Activated CD4-positive, alpha-beta T cell treated with anti-CD3 and anti-CD28 coated beads, Interleukin-2, amount 50 U/mL, for 4 hours (primary cell): Measurements from ENCODE around the gene CAMK2D.

Source experiments
- DNase-seq, 2 experiments: peaks; one replicate each; pipeline ENCODE4 v3.0.0-alpha.2; 2020

The CAMK2D gene

GRCh38 chr4:113677325-113677724 is 84.2 kb downstream of the CAMK2D start:
- DNase-seq: no peak

- no peak for DNase-seq
These were observed 85.5 kb downstream of the CAMK2D start for GRCh38 chr4:113675731-113676697.

GRCh38 chr4:113674733-113675132 is 86.8 kb downstream of the CAMK2D start:
- DNase-seq: no peak

GRCh38 chr4:113674251-113674650 is 87.3 kb downstream of the CAMK2D start:
- no peak for DNase-seq

GRCh38 chr4:113673450-113673849 is 88.1 kb downstream of the CAMK2D start:
- peak; percentile 25 to 37 for DNase-seq

DNA sequence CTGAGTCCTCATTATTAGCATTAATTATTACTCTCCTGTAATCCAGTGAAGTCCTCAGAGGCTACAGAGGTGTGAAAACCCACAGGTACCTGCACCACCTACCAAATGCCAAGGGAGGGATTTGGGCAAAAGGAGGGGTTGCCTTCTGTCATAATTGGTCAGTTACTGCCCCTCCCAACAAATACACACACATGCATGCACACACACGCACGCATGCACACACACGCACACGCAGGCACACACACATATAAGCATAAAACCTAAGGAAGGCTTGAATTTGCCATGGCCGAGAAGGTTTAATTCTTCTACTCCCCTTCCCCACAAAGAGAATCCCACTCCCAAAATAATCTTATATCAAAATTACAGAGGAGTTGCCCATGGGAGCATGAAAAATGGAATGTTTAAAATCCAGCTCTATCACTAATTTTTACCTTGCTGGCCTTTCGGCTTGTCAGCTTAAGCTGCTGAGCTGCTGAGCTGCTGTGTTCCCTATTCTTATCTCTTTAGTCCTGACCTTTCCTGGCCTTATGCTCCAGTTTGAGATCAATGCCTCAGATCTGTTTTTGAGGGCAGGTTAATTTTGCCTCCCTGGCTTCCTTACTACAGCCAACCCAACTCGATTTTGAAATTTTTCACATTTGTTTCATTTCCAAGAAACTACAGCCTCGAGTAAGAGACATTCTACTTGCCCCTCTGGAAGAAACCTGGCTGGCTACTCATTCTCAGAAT is 95.0 kb downstream of the CAMK2D start:
- DNase-seq: no peak

- no peak for DNase-seq
These were observed 96.5 kb downstream of the CAMK2D start for GRCh38 chr4:113665036-113665435.

- DNase-seq: no peak
These were observed 99.0 kb downstream of the CAMK2D start for GRCh38 chr4:113662581-113662980.

DNA sequence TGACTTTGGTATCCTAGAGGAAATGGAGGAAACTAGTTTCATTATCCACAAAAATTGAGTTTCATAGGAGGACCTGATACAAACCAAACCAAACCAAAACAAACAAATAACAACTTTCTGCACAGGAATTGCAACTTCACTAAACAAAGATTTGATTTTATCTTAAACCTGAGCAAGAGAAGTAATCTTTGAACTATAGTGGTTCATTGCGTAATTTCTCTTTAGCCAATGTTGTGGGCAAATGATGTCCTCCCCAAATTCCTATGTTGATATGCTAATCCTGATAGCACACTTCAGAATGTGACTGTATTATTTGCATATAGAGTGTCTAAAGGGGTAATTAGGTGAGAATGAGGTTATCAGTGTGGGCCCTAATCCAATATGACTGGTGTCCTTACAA is 102.4 kb downstream of the CAMK2D start:
- DNase-seq: no peak

GRCh38 chr4:113657586-113658233 is 103.8 kb downstream of the CAMK2D start:
- no peak for DNase-seq

DNA sequence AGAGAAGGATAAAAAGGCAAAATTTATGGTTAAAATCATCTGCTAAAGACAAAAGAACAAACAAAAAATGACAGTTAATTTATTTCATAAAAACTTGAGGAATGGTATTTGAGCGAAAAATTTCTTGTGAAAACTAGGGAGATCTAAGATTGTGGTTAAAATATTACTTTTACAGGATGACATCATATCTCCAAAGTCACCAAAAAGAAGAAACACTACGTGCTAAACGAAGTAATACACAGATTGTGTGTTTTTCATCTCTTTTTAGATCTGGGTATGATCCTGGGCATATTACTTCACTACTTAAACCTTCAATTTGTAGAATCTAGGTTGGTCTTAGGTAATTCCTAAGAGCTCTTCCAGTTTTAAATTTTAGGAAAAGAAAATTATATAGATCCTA is 107.7 kb downstream of the CAMK2D start:
- no peak for DNase-seq

- no peak for DNase-seq
These were observed 115.1 kb downstream of the CAMK2D start for GRCh38 chr4:113646442-113646822.

DNA sequence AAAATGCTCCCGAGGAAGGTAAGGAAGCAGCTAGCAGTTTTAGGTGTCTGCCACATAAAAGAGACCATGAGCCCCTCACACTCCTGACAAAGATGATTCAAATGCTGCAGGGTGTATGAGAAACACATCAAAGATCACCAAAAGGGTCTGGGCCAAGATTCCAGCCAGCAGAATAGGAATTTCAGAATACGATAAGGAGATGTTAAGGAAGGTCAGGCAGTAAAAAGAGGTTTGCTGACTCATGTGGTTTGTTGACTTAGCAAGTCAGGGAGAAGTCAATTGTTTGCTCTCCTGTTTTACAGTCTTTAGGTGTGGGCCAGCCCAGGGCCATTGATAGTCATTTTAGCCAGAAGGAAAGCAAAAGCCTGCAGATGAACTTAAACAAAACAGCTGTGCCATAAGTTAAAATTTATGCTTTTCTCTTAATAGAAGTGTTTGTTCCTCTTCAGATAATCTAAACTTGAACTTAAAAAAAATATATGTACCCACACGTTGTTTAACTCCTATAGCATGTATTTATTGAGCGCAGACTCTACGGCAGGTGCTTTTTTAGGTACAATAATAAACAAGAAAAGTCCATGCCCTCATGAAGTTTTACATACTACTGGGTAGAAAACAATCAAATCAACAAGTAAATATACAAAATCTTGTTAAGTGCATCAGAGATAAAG is 115.6 kb downstream of the CAMK2D start:
- DNase-seq: no peak

- no peak for DNase-seq
These were observed 116.2 kb downstream of the CAMK2D start for GRCh38 chr4:113645288-113645687.

DNA sequence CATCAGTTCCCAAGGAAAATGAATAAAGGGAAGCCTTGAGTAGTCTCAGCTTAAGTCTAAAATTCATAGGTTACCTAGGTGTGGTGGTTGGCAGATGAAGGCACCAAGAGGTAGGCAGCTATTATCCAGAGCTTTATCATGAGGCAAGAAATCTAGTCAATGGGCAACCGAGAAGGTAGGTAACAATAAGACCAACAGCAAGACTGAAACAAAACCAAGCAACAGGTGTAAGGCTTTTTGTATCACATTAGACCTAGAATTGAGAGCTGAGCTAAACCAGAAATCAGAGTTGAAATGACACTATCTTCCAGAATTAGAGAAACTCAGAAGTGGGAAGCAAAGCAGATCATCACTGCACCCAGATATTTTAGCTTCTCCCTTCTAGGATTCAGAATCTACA is 117.1 kb downstream of the CAMK2D start:
- DNase-seq: no peak

DNA sequence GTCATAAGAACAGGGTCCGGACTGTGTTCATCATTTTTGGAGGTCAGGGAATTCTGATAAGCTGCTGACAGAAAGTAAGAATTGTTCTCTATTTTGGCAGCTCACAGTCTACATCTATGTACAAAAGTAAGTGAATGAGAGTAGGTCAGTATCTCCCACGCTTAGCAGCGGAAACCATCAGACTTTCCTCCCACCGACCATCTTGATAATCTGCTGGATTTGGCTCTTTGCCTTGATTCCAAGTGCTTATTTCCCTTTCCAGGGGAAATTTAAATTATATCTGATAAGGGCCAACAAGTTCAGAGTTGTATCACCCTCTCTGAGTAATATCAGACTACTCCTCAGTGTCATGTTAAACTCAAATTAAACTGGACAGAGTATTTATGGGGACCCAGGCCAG is 118.0 kb downstream of the CAMK2D start:
- no peak for DNase-seq

- DNase-seq: no peak
These were observed 120.5 kb downstream of the CAMK2D start for GRCh38 chr4:113641025-113641431.

DNA sequence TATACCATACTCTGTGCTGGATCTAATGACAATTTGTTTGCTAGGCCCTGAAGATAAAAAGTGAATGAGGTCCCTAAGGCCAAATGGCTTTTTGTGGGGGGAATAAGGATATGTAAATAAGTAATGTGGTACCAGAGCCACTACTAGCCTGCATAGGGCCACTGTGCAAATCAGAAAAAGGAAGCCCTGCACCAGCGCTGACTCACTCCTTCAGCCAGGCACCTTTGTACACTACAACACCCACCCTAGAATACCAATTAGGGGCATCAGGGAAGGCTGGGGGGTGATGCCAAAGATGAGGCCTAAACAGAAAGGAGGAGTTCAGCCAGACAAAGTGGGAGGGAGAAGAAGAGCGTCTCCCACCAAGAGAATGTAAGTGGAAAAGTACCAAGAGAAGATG is 122.2 kb downstream of the CAMK2D start:
- DNase-seq: no peak

- no peak for DNase-seq
These were observed 123.0 kb downstream of the CAMK2D start for GRCh38 chr4:113638562-113638832.

DNA sequence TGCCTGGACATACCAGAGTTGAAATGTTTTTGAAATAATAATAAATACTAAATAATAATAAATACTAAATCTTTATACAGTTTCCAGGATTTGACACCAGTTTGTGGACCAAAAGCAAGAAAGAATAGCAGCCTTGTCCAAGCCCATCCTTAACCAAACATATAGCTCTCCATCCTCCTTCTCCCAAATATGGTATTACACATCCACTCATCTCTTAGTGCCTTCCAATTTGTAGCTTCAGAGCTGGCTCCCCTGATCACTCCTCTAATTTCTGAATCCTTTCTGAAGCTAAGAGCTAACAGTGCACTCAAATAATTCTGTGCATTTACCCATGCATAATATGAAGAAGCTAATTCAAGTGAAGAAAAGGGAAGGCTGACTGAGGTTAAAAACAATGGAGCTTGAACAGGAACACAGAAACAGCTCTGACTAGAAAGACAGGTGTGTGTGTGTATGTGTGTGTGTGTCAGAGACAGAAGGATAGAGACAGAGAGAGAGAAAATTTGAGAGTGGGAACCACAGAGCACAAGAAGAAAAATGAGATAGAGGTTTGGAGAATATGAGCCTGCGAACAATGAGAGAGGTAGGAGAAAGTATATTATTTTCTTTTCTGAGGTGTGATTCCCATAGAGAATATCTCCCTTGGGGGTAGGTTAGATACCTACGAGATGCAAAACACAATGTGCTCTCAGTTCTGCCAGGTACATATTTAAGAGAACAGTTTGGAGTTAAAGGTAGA is 123.5 kb downstream of the CAMK2D start:
- no peak for DNase-seq

GRCh38 chr4:113637363-113637762 is 124.2 kb downstream of the CAMK2D start:
- DNase-seq: no peak

DNA sequence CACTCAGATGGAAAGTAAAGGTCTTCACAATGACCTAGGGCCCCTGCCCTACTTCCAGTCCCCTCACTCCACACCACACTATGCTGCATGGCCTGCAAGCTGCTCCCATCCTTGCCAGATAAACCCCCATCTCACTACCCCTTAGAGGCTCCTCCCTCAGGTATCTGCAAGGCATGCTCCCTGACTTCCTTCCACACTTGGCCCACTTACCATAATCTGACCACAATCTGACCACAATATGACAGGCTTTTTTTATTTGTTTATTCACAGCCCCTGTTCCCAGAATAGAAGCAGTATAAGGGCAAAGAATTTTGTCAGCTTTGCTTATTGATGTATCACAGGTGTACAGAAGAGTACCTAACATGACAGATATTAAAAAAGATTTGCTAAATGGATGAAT is 124.7 kb downstream of the CAMK2D start:
- peak in 1 of 2 experiments; percentile 4 for DNase-seq

DNA sequence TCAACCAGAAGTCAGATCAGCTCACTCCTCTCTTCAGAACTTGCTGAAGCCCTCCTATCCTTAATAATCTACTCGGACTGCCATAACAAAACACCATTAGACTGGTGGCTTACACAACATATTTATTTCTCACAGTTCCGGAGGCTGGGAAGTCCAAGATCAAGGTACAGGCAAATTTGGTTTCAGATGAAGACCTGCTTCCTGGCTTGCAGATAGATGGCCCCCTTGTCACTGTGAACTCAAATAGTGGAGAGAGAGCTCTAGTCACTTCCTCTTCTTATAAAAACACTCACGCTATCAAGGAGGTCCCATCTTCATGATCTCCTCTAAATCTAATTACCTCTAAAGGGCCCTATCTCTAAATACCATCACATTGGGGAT is 125.1 kb downstream of the CAMK2D start:
- DNase-seq: no peak
